Hepatocyte (in vitro differentiated cells): Measurements from ENCODE around the gene GSS. TPM values are rescaled to one million over a fixed set of nuclear protein-coding genes. Genes with fewer than 3 reads are reported as not detected.

Source experiments
- DNase-seq: peaks from one replicate; pipeline ENCODE4 v3.0.0-alpha.2; 2016; ENCODE audit warnings: low spot score
- H2AFZ ChIP-seq: fragments of 200-600 bp; sonication (generic); 2 replicates; pipeline ENCODE4 v1.6.0; 2016; ENCODE audit warnings: antibody characterized with exemption, mild to moderate bottlenecking
- H3K27ac ChIP-seq: fragments of 200-600 bp; sonication (generic); 2 replicates; pipeline ENCODE4 v1.5.1; 2016; ENCODE audit warnings: mild to moderate bottlenecking
- H3K27me3 ChIP-seq: fragments of 200-600 bp; sonication (generic); 2 replicates; pipeline ENCODE4 v1.6.1; 2016
- H3K36me3 ChIP-seq: fragments of 200-600 bp; sonication (generic); replicated peaks from 2 replicates; pipeline ENCODE4 v1.5.1; 2016; ENCODE audit warnings: low read depth; ENCODE audit not compliant: insufficient read depth
- H3K4me1 ChIP-seq: fragments of 200-600 bp; sonication (generic); 2 replicates; pipeline ENCODE4 v1.5.1; 2016; ENCODE audit warnings: mild to moderate bottlenecking, moderate library complexity; ENCODE audit not compliant: insufficient read depth
- H3K4me2 ChIP-seq: fragments of 200-600 bp; sonication (generic); 2 replicates; pipeline ENCODE4 v1.6.0; 2016
- H3K4me3 ChIP-seq: fragments of 200-600 bp; sonication (generic); 2 replicates; pipeline ENCODE4 v1.5.1; 2016; ENCODE audit warnings: mild to moderate bottlenecking
- H3K79me2 ChIP-seq: fragments of 200-600 bp; sonication (generic); 2 replicates; pipeline ENCODE4 v1.6.0; 2017; ENCODE audit warnings: mild to moderate bottlenecking
- H3K9me2 ChIP-seq: fragments of 200-600 bp; sonication (generic); replicated peaks from 2 replicates; pipeline ENCODE4 v1.6.0; 2017; ENCODE audit warnings: mild to moderate bottlenecking; ENCODE audit not compliant: insufficient read depth
- H3K9me3 ChIP-seq: fragments of 200-600 bp; sonication (generic); 2 replicates; pipeline ENCODE4 v1.5.1; 2016; ENCODE audit warnings: low read depth, mild to moderate bottlenecking
- H4K20me1 ChIP-seq: fragments of 200-600 bp; sonication (generic); 2 replicates; pipeline ENCODE4 v1.6.0; 2016; ENCODE audit warnings: mild to moderate bottlenecking; ENCODE audit not compliant: insufficient read depth, poor library complexity, severe bottlenecking
- CTCF ChIP-seq: fragments of 200-600 bp; sonication (generic); IDR thresholded peaks from 2 replicates; pipeline ENCODE4 v1.5.1; 2016; ENCODE audit warnings: antibody characterized with exemption, mild to moderate bottlenecking; ENCODE audit not compliant: poor library complexity
- EZH2 ChIP-seq: fragments of 200-600 bp; sonication (generic); IDR thresholded peaks from 2 replicates; pipeline ENCODE4 v1.6.1; 2016; ENCODE audit warnings: antibody characterized with exemption, mild to moderate bottlenecking, borderline replicate concordance
- EZH2phosphoT487 ChIP-seq: fragments of 200-600 bp; sonication (generic); IDR thresholded peaks from one replicate; pipeline ENCODE4 v1.6.1; 2018; ENCODE audit warnings: antibody characterized with exemption, mild to moderate bottlenecking, low read depth, moderate library complexity; ENCODE audit not compliant: unreplicated experiment, severe bottlenecking
- WGBS: methylation state at CpG from one replicate; pipeline ENCODE4 v1.1.6; 2016; ENCODE audit warnings: low lambda C conversion rate; ENCODE audit errors: missing lambda C conversion rate; 5-methylcytosine and 5-hydroxymethylcytosine counted together
- polyA plus RNA-seq: library from polyadenylated mRNA; unstranded; fragments of >200 nt; fragmentation: Nextera tagmentation; extraction: Ambion mirVana; gene quantifications from 2 replicates; pipeline ENCODE4 v1.2.1, GENCODE V29; 2016
- total RNA-seq: library from RNA; depleted of rRNA; stranded (reverse); fragments of >200 nt; gene quantifications from 2 replicates; pipeline ENCODE4 v1.2.3, GENCODE V29; 2014

GSS gene
- total and polyA plus RNA-seq, 2 experiments from 2014 or later: 45.2 to 46.2 TPM

GRCh38 chr20:34997131-34997561 lies 41.5 kb upstream of the GSS start:
- Histone ChIP-seq H3K4me3 (no peak overlapping the region), H2AFZ (no peak overlapping the region), H3K9me3 (no peaks in the 10 kb centered on the region), H3K36me3 (no peaks in the 10 kb centered on the region), H4K20me1 (no peaks in the 10 kb centered on the region), H3K4me2 (no peak overlapping the region), H3K9me2 (no peaks in the 10 kb centered on the region), H3K79me2 (no peaks in the 10 kb centered on the region), H3K4me1 (no peaks in the 10 kb centered on the region), H3K27ac (no peak overlapping the region), H3K27me3 (no peaks in the 10 kb centered on the region)
- DNase-seq: no peak
- WGBS: 95% methylated on average over 33 of the region's 39 CpGs
- TF ChIP-seq CTCF (no peak), EZH2phosphoT487 (no peak), EZH2 (no peak)

DNA sequence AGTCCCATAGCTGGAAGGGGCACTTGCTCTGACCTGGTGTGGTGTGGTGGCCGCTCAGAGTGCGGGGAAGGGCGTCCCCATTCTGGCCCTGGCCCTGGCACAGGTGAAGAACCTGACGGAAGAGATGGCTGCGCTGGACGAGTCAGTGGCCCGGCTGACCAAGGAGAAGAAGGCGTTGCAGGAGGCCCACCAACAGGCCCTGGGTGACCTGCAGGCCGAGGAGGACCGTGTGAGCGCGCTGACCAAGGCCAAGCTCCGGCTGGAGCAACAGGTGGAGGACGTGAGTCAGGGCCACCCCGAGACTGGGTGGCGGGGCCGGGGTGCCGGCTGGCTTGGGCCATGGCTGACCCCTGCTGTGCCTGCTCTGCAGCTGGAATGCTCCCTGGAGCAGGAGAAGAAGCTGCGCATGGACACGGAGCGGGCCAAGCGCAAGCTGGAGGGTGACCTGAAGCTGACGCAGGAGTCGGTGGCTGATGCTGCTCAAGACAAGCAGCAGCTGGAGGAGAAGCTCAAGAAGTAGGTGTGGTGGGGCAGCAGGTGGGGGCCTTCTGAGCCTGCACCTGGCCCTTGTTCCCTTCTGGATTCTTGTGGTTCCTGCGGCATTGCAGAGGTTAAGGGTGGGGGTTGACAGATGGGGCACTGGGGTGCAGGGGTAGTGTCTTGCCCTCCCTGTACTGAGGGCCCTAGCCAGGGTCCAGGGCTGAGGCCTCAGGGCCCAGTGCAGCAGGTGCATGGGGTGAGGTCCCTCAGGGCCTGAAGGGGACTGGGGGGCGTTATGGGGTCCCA lies 40.8 kb upstream of the GSS start:
- WGBS: 98% methylated on average over 26 of the region's 26 CpGs
- Histone ChIP-seq H3K4me1 (no peaks in the 10 kb centered on the region), H3K4me3 (no peak overlapping the region), H3K79me2 (no peaks in the 10 kb centered on the region), H3K36me3 (no peaks in the 10 kb centered on the region), H2AFZ (no peak overlapping the region), H4K20me1 (no peaks in the 10 kb centered on the region), H3K9me3 (no peaks in the 10 kb centered on the region), H3K9me2 (no peaks in the 10 kb centered on the region), H3K27ac (no peak overlapping the region), H3K4me2 (no peak overlapping the region), H3K27me3 (no peaks in the 10 kb centered on the region)
- TF ChIP-seq EZH2phosphoT487 (no peak), CTCF (no peak)
- DNase-seq: no peak

GRCh38 chr20:34995696-34996095 lies 40.1 kb upstream of the GSS start:
- no peak overlapping the region for H3K27ac ChIP-seq
- H3K79me2 ChIP-seq: no peaks in the 10 kb centered on the region
- DNase-seq: no peak
- H4K20me1 ChIP-seq: no peaks in the 10 kb centered on the region
- H3K4me3 ChIP-seq: no peak overlapping the region
- WGBS: 86% methylated on average over 7 of the region's 7 CpGs
- no peaks in the 10 kb centered on the region for H3K36me3 ChIP-seq
- TF ChIP-seq EZH2phosphoT487 (no peak), EZH2 (no peak), CTCF (no peak)
- no peaks in the 10 kb centered on the region for H3K9me2 ChIP-seq
- no peak overlapping the region for H2AFZ ChIP-seq
- H3K27me3 ChIP-seq: no peaks in the 10 kb centered on the region
- no peaks in the 10 kb centered on the region for H3K9me3 ChIP-seq
- no peaks in the 10 kb centered on the region for H3K4me1 ChIP-seq
- no peak overlapping the region for H3K4me2 ChIP-seq
